PC-9 (cell line): Measurements from ENCODE around the gene ZBTB6. TPM values are rescaled to one million over a fixed set of nuclear protein-coding genes. Genes with fewer than 3 reads are reported as not detected.

ENCODE experiments used
- BruUV-seq: library from RNA; stranded (reverse); fragments of 400-500 nt; replicated peaks from 2 replicates; lab custom pipeline; 2021; lab: Mats Ljungman, UMichigan
- CTCF ChIA-PET: fragments of 300-600 bp; sonication (Branson Sonifier 250); formaldehyde crosslinking; loops from one replicate; lab custom pipeline; 2022; ENCODE audit warnings: antibody characterized with exemption; lab: Charles Lee
- POLR2A ChIA-PET: fragments of 300-600 bp; sonication (Branson Sonifier 250); formaldehyde crosslinking; loops from one replicate; lab custom pipeline; 2022; ENCODE audit warnings: antibody characterized with exemption; ENCODE audit not compliant: unreplicated experiment; lab: Charles Lee
- DNase-seq, 2 experiments: peaks; one replicate each; pipeline versions ENCODE4 v3.0.0 to v3.0.0-alpha.2; 2015 to 2022; ENCODE audit warnings: mixed read lengths in 1 of 2
- H2AFZ ChIP-seq: fragments of 200-600 bp; sonication (generic); 2 replicates; pipeline ENCODE4 v1.8.1; 2017; ENCODE audit warnings: antibody characterized with exemption
- H3F3A ChIP-seq: fragments of 200-600 bp; sonication (generic); 2 replicates; pipeline ENCODE4 v1.8.1; 2017; ENCODE audit warnings: antibody characterized with exemption, mild to moderate bottlenecking, low read depth; ENCODE audit not compliant: insufficient read depth
- H3K27ac ChIP-seq: fragments of 200-600 bp; sonication (generic); 2 replicates; pipeline ENCODE4 v1.6.1; 2016; ENCODE audit warnings: mixed run types
- H3K27me3 ChIP-seq: fragments of 200-600 bp; sonication (generic); 2 replicates; pipeline ENCODE4 v1.6.1; 2016; ENCODE audit warnings: low read depth, mixed run types; ENCODE audit not compliant: insufficient read depth
- H3K36me3 ChIP-seq: fragments of 200-600 bp; sonication (generic); 2 replicates; pipeline ENCODE4 v1.6.1; 2016; ENCODE audit warnings: low read depth, mixed run types
- H3K4me1 ChIP-seq: fragments of 200-600 bp; sonication (generic); replicated peaks from 2 replicates; pipeline ENCODE4 v1.6.1; 2016; ENCODE audit warnings: mixed run types; ENCODE audit not compliant: insufficient read depth
- H3K4me2 ChIP-seq: fragments of 200-600 bp; sonication (generic); 2 replicates; pipeline ENCODE4 v1.6.1; 2017; ENCODE audit warnings: mixed run types
- H3K4me3 ChIP-seq: fragments of 200-600 bp; sonication (generic); 2 replicates; pipeline ENCODE4 v1.6.1; 2016; ENCODE audit warnings: mixed run types
- H3K79me2 ChIP-seq: fragments of 200-600 bp; sonication (generic); 2 replicates; pipeline ENCODE4 v1.6.1; 2017; ENCODE audit warnings: low read depth, mixed run types
- H3K9me2 ChIP-seq: fragments of 200-600 bp; sonication (generic); 2 replicates; pipeline ENCODE4 v1.8.1; 2017; ENCODE audit warnings: mild to moderate bottlenecking; ENCODE audit not compliant: insufficient read depth
- H3K9me3 ChIP-seq: fragments of 200-600 bp; sonication (generic); 2 replicates; pipeline ENCODE4 v1.8.1; 2016; ENCODE audit warnings: low read depth; ENCODE audit not compliant: insufficient read depth
- H4K20me1 ChIP-seq: fragments of 200-600 bp; sonication (generic); 2 replicates; pipeline ENCODE4 v1.8.1; 2017; ENCODE audit not compliant: insufficient read depth
- EZH2 ChIP-seq: fragments of 200-600 bp; sonication (generic); IDR thresholded peaks from 2 replicates; pipeline ENCODE4 v1.8.0; 2017; ENCODE audit warnings: antibody characterized with exemption, low read depth
- intact Hi-C: fragments of 100-400 bp; cut with micrococcal nuclease; formaldehyde crosslinking; loops from one replicate; pipeline ENCODE4 v1.10.0; 2022; ENCODE audit not compliant: unreplicated experiment
- total RNA-seq: library from RNA; stranded (reverse); gene quantifications from 2 replicates; pipeline ENCODE4 v1.2.3, GENCODE V29; 2021
- TF ChIP-seq, protein P1 (sequence below): fragments of 200-600 bp; sonication (generic); conservative IDR thresholded peaks from 2 replicates; pipeline ENCODE4 v1.6.1; 2017; ENCODE audit warnings: mixed run types, antibody characterized with exemption, mild to moderate bottlenecking, moderate library complexity

The ZBTB6 gene
- total RNA-seq, 1 experiment from 2014 or later, result 8.7 TPM

GRCh38 chr9:122950263-122950662 is 37.1 kb upstream of the ZBTB6 start:
- no TSS peak for BruUV-seq

GRCh38 chr9:122949696-122950095 is 36.6 kb upstream of the ZBTB6 start:
- Histone ChIP-seq H4K20me1 (peaks cover 66% of the 10 kb centered on the region), H3K4me2 (no peak overlapping the region), H3K4me3 (no peak overlapping the region), H3K27ac (no peak overlapping the region), H3K4me1 (peaks cover 45% of the 10 kb centered on the region), H3K9me3 (no peaks in the 10 kb centered on the region), H3K36me3 (peaks cover 20% of the 10 kb centered on the region), H3K27me3 (no peaks in the 10 kb centered on the region), H3K9me2 (no peaks in the 10 kb centered on the region), H3K79me2 (peaks cover 97% of the 10 kb centered on the region), H3F3A (peaks cover 24% of the 10 kb centered on the region), H2AFZ (no peak overlapping the region)
- ChIA-PET CTCF (no interaction called here), POLR2A (interaction anchor here (0.6 kb wide), 1 partner anchor 20 kb away, joined by 4 read pairs; no protein-coding TSS in a partner anchor)
- TF ChIP-seq, protein P1, sequence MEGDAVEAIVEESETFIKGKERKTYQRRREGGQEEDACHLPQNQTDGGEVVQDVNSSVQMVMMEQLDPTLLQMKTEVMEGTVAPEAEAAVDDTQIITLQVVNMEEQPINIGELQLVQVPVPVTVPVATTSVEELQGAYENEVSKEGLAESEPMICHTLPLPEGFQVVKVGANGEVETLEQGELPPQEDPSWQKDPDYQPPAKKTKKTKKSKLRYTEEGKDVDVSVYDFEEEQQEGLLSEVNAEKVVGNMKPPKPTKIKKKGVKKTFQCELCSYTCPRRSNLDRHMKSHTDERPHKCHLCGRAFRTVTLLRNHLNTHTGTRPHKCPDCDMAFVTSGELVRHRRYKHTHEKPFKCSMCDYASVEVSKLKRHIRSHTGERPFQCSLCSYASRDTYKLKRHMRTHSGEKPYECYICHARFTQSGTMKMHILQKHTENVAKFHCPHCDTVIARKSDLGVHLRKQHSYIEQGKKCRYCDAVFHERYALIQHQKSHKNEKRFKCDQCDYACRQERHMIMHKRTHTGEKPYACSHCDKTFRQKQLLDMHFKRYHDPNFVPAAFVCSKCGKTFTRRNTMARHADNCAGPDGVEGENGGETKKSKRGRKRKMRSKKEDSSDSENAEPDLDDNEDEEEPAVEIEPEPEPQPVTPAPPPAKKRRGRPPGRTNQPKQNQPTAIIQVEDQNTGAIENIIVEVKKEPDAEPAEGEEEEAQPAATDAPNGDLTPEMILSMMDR, result no peak
- DNase-seq, result no peak
- no TSS peak for BruUV-seq
- intact Hi-C loops, result no loop called here

More at GRCh38 chr9:122950263-122950662, 37.1 kb upstream of the ZBTB6 start:
- H3K27ac ChIP-seq, result no peak overlapping the region
- H3K27me3 ChIP-seq, result no peaks in the 10 kb centered on the region
- H3K36me3 ChIP-seq, result peaks cover 20% of the 10 kb centered on the region
- H3F3A ChIP-seq, result peaks cover 26% of the 10 kb centered on the region
- TF ChIP-seq EZH2, result no peak
- TF ChIP-seq, protein P1, result no peak
- H3K9me3 ChIP-seq, result no peaks in the 10 kb centered on the region
- no peak for DNase-seq
- intact Hi-C loops, result no loop called here
- H4K20me1 ChIP-seq, result peaks cover 67% of the 10 kb centered on the region
- H3K4me2 ChIP-seq, result no peak overlapping the region
- peaks cover 45% of the 10 kb centered on the region for H3K4me1 ChIP-seq
- H2AFZ ChIP-seq, result no peak overlapping the region
- H3K4me3 ChIP-seq, result no peak overlapping the region
- peaks cover 97% of the 10 kb centered on the region for H3K79me2 ChIP-seq
- ChIA-PET POLR2A (interaction anchor here (0.6 kb wide), 1 partner anchor 306 kb away, joined by 4 read pairs; no protein-coding TSS in a partner anchor), CTCF (no interaction called here)
- no peaks in the 10 kb centered on the region for H3K9me2 ChIP-seq

DNA sequence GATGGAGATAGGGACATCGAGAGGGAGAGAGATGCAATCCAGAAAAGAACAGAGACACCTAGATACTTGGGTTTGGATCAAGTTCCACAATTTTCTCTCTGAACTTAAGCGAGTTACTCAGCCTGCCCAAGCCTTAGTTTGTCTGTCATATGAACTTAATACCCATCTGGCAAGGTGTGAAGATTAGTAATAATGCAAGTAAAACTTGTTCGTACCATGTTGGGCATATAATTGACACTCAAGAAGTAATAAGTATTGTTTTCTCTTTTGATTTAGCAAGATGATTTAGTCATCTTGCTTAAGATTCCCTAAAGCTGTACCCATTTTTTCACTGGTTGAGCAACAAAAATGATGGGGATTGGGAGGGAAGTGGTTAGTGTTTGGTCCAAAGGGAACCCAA is 35.2 kb upstream of the ZBTB6 start:
- no TSS peak for BruUV-seq
- no peak overlapping the region for H3K4me2 ChIP-seq
- no peaks in the 10 kb centered on the region for H3K27me3 ChIP-seq
- intact Hi-C loops, result no loop called here
- H2AFZ ChIP-seq, result no peak overlapping the region
- ChIA-PET POLR2A (interaction anchor here (0.6 kb wide), 2 partner anchors 17 to 1184 kb away, joined by 3 to 5 read pairs; partner anchors contain the start of gene ZBTB26), CTCF (interaction anchor here (0.6 kb wide), 1 partner anchor 20 kb away, joined by 4 read pairs; no protein-coding TSS in a partner anchor)
- no peaks in the 10 kb centered on the region for H3K9me2 ChIP-seq
- H3K9me3 ChIP-seq, result no peaks in the 10 kb centered on the region
- peaks cover 31% of the 10 kb centered on the region for H3K4me1 ChIP-seq
- no peak for TF ChIP-seq EZH2
- TF ChIP-seq, protein P1, result no peak
- no peak overlapping the region for H3K27ac ChIP-seq
- peaks cover 68% of the 10 kb centered on the region for H4K20me1 ChIP-seq
- peaks cover 11% of the 10 kb centered on the region; the same call in 1 of the 2 replicates for H3F3A ChIP-seq
- peaks cover 20% of the 10 kb centered on the region for H3K36me3 ChIP-seq
- no peak overlapping the region for H3K4me3 ChIP-seq
- H3K79me2 ChIP-seq, result peaks cover 99% of the 10 kb centered on the region
- DNase-seq, result no peak
